Measurements from ENCODE around the gene NINJ1. TPM values are rescaled to one million over a fixed set of nuclear protein-coding genes. Genes with fewer than 3 reads are reported as not detected.
A peak's percentile ranks its signal among the peaks of the same experiment; 100 is the strongest.

NINJ1 gene
- total and polyA plus RNA-seq, 2 donors (not counting 3 experiments of a cell fraction or from before 2014, with no cell fraction given), result 31.5 to 57.7 TPM

GRCh38 chr9:93143830-93144530 is 9.9 kb upstream of the NINJ1 start:
- H3K4me3 ChIP-seq (replicated peaks in 1 of 3; ENCODE audit: insufficient read depth in 1 of 3, low read depth in 1 of 3, low read length in 3 of 3), result no peak overlapping the region
- FAIRE-seq (no peak), DNase-seq (ENCODE audit: low read depth, low spot score) (no peak)
- POLR2A ChIA-PET, result no interaction called here
- H3K9me3 ChIP-seq (replicated peaks; ENCODE audit: control insufficient read depth, insufficient read depth, low read length), result no peaks in the 10 kb centered on the region
- intact Hi-C loops (cut with micrococcal nuclease) (no loop called here), dilution Hi-C loops (cut with MboI; ENCODE audit: extremely low pct_ligation_motif_present, low sequenced_read_pairs) (no loop called here)
- CTCF ChIA-PET, result interaction anchor here (1.0 to 1.2 kb wide), 2 partner anchors 9 to 10 kb away, joined by 3 to 5 read pairs; partner anchors contain the start of gene NINJ1
- H4K20me1 ChIP-seq (replicated peaks; ENCODE audit: control insufficient read depth, extremely low read depth, insufficient read depth, low read length), result no peaks in the 10 kb centered on the region
- no peaks in the 10 kb centered on the region for H3K36me3 ChIP-seq (ENCODE audit: control insufficient read depth in 2 of 2, extremely low read depth in 1 of 2, insufficient read depth in 2 of 2, low read length in 2 of 2)
- no peaks in the 10 kb centered on the region for H3K27me3 ChIP-seq (ENCODE audit: control insufficient read depth in 2 of 2, insufficient read depth in 2 of 2, low read length in 2 of 2)
- no peak overlapping the region for H3K9ac ChIP-seq (replicated peaks; ENCODE audit: extremely low read depth, insufficient read depth, low read length)
- H3K79me2 ChIP-seq (ENCODE audit: control insufficient read depth, insufficient read depth, low read length), result no peaks in the 10 kb centered on the region
- H3K9me1 ChIP-seq (replicated peaks; ENCODE audit: control insufficient read depth, extremely low read depth, insufficient read depth, low read length), result no peaks in the 10 kb centered on the region
- H3K4me2 ChIP-seq (ENCODE audit: insufficient read depth, low read length), result no peak overlapping the region
- no TSS peak for BruUV-seq (replicated peaks)
- peak overlapping the region; percentile 75 for H2AFZ ChIP-seq (ENCODE audit: low read depth, low read length)
- no peak for TF ChIP-seq GATA2 (IDR thresholded peaks at IDR 0.05; ENCODE audit: insufficient read depth, insufficient read length, low read depth, low read length)
- TF ChIP-seq MYC (IDR thresholded peaks at IDR 0.05; ENCODE audit: low read depth, low read length), result no peak
- TF ChIP-seq JUN (IDR thresholded peaks at IDR 0.05; ENCODE audit: borderline replicate concordance, insufficient read depth, insufficient read length, low read depth), result no peak
- TF ChIP-seq EZH2 (IDR thresholded peaks at IDR 0.05; ENCODE audit: borderline replicate concordance, low read depth, low read length, severe bottlenecking), result no peak
- TF ChIP-seq POLR2AphosphoS5 (IDR thresholded peaks at IDR 0.05; ENCODE audit: insufficient read depth, low read depth, low read length), result no peak
- no peak for TF ChIP-seq POLR2A (IDR thresholded peaks at IDR 0.05; ENCODE audit: low read depth, low read length)
- H3K4me1 ChIP-seq (ENCODE audit: control insufficient read depth, extremely low read depth, insufficient read depth, low read length), result peaks cover 3% of the 10 kb centered on the region
- no peak overlapping the region for H3K27ac ChIP-seq (ENCODE audit: insufficient read depth, low read depth, low read length)

DNA sequence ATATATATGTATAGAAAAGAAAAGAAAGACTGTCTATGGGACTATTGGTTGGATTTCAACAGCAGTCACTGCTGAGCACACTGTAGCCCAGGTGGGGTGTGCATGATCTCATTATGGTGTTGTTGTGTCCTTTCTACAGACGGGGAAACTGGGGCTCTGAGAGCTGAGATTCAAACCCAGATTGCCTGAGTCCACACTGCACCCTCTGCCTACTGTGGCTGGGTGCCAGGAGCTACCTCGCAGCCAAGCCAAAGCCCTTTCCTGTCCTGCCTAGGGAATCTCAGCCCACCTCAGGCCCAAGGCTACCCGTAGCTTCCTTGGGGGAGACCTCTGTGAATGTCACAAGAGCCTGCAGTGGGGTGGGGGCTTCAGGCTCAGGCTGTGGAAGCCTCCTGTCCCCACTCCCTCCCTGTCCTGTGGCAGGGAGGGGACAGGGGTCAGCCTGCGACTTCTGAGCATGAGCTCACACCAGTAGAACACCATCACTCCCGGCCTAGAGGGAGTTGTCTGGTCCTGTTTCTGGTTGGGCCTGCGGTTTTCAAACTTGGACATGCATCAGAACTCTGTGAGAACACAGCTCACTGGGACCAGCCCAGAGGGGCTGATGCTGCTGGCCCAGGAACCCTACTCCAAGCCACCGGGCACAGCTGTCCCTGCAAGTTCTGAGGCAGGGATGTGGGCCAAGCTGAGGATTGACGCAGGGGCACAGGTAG is 7.9 kb upstream of the NINJ1 start:
- no peaks in the 10 kb centered on the region for H4K20me1 ChIP-seq (replicated peaks; ENCODE audit: control insufficient read depth, extremely low read depth, insufficient read depth, low read length)
- peaks cover 3% of the 10 kb centered on the region for H3K4me1 ChIP-seq (ENCODE audit: control insufficient read depth, extremely low read depth, insufficient read depth, low read length)
- DNase-seq (ENCODE audit: low read depth, low spot score) (no peak), FAIRE-seq (no peak)
- no peaks in the 10 kb centered on the region for H3K79me2 ChIP-seq (ENCODE audit: control insufficient read depth, insufficient read depth, low read length)
- POLR2A ChIA-PET, result no interaction called here
- no peak overlapping the region for H3K4me2 ChIP-seq (ENCODE audit: insufficient read depth, low read length)
- no peaks in the 10 kb centered on the region for H3K27me3 ChIP-seq (ENCODE audit: control insufficient read depth in 2 of 2, insufficient read depth in 2 of 2, low read length in 2 of 2)
- no peak for TF ChIP-seq FOS (IDR thresholded peaks at IDR 0.05; ENCODE audit: borderline replicate concordance, insufficient read depth, low read length)
- no peak for TF ChIP-seq POLR2AphosphoS5 (IDR thresholded peaks at IDR 0.05; ENCODE audit: insufficient read depth, low read depth, low read length)
- TF ChIP-seq EZH2 (IDR thresholded peaks at IDR 0.05; ENCODE audit: borderline replicate concordance, low read depth, low read length, severe bottlenecking), result no peak
- TF ChIP-seq, protein P1, sequence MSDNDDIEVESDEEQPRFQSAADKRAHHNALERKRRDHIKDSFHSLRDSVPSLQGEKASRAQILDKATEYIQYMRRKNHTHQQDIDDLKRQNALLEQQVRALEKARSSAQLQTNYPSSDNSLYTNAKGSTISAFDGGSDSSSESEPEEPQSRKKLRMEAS (IDR thresholded peaks at IDR 0.05; ENCODE audit: insufficient read depth, insufficient read length), result no peak
- TF ChIP-seq JUN (IDR thresholded peaks at IDR 0.05; ENCODE audit: borderline replicate concordance, insufficient read depth, insufficient read length, low read depth), result no peak
- TF ChIP-seq POLR2A (IDR thresholded peaks at IDR 0.05; ENCODE audit: low read depth, low read length), result no peak
- TF ChIP-seq GATA2 (IDR thresholded peaks at IDR 0.05; ENCODE audit: insufficient read depth, insufficient read length, low read depth, low read length), result no peak
- TF ChIP-seq MYC (IDR thresholded peaks at IDR 0.05; ENCODE audit: low read depth, low read length), result no peak
- TF ChIP-seq, protein P2, sequence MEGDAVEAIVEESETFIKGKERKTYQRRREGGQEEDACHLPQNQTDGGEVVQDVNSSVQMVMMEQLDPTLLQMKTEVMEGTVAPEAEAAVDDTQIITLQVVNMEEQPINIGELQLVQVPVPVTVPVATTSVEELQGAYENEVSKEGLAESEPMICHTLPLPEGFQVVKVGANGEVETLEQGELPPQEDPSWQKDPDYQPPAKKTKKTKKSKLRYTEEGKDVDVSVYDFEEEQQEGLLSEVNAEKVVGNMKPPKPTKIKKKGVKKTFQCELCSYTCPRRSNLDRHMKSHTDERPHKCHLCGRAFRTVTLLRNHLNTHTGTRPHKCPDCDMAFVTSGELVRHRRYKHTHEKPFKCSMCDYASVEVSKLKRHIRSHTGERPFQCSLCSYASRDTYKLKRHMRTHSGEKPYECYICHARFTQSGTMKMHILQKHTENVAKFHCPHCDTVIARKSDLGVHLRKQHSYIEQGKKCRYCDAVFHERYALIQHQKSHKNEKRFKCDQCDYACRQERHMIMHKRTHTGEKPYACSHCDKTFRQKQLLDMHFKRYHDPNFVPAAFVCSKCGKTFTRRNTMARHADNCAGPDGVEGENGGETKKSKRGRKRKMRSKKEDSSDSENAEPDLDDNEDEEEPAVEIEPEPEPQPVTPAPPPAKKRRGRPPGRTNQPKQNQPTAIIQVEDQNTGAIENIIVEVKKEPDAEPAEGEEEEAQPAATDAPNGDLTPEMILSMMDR (IDR thresholded peaks at IDR 0.05; ENCODE audit: extremely low read depth in 1 of 2, insufficient read depth in 1 of 2, low read depth in 1 of 2, low read length in 2 of 2), result no peak
- dilution Hi-C loops (cut with MboI; ENCODE audit: extremely low pct_ligation_motif_present, low sequenced_read_pairs), result no loop called here
- H3K9me3 ChIP-seq (replicated peaks; ENCODE audit: control insufficient read depth, insufficient read depth, low read length), result no peaks in the 10 kb centered on the region
- H3K9ac ChIP-seq (replicated peaks; ENCODE audit: extremely low read depth, insufficient read depth, low read length), result no peak overlapping the region
- no peak overlapping the region for H3K4me3 ChIP-seq (replicated peaks in 1 of 3; ENCODE audit: insufficient read depth in 1 of 3, low read depth in 1 of 3, low read length in 3 of 3)
- no peaks in the 10 kb centered on the region for H3K9me1 ChIP-seq (replicated peaks; ENCODE audit: control insufficient read depth, extremely low read depth, insufficient read depth, low read length)
- no peak overlapping the region for H2AFZ ChIP-seq (ENCODE audit: low read depth, low read length)
- intact Hi-C loops (cut with micrococcal nuclease), result no loop called here
- BruUV-seq (replicated peaks), result no TSS peak
- H3K36me3 ChIP-seq (ENCODE audit: control insufficient read depth in 2 of 2, extremely low read depth in 1 of 2, insufficient read depth in 2 of 2, low read length in 2 of 2), result no peaks in the 10 kb centered on the region
- H3K27ac ChIP-seq (ENCODE audit: insufficient read depth, low read depth, low read length), result no peak overlapping the region
- CTCF ChIA-PET, result interaction anchor here (0.7 to 3.1 kb wide), 5 partner anchors 9 to 91 kb away, joined by 3 to 20 read pairs (median 3); no protein-coding TSS in a partner anchor
